Measurements from ENCODE around the gene XBP1. TPM values are rescaled to one million over a fixed set of nuclear protein-coding genes. Genes with fewer than 3 reads are reported as not detected.

Gene XBP1
- total and polyA plus RNA-seq, 2 of the 13 experiments (the other 11 are each of a cell fraction or from before 2014, with no cell fraction given) = 416 to 427 TPM

DNA sequence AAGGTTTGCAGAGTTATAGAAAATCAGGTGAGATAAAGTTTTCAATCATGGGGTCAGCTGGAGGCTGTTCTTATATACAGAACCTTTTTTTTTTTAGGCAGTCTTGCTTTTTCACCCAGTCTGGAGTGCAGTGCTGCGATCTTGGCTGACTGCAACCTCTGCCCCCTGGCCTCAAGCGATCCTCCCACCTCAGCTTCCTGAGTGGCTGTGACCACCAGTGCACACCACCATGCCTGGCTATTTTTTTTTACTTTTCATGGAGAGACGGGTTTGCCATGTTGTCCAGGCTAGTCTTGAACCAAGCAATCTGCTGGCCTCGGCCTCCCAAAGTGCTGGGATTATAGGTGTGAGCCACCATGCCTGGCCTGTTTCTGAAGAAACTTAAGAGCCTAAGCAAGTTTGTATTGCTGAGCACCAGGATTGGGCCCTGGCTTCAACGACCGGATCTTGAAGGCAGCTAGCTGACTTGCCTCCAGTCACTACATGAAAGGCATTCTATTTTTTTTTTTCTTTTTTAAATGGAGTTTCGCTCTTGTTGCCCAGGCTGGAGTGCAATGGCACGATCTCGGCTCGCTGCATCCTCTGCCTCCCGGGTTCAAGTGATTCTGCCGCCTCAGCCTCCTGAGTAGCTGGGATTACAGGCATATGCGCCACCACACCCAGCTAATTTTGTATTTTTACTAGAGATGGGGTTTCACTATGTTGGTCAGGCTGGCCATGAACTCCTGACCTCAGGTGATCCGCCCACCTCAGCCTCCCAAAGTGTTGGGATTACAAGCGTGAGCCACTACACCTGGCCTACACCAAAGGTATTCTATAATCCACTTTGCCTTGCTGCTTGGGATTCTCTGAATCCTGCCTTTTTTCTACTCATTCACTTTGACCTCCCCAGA is 7.6 kb downstream of the XBP1 start (continued):
- TF ChIP-seq, protein P1, sequence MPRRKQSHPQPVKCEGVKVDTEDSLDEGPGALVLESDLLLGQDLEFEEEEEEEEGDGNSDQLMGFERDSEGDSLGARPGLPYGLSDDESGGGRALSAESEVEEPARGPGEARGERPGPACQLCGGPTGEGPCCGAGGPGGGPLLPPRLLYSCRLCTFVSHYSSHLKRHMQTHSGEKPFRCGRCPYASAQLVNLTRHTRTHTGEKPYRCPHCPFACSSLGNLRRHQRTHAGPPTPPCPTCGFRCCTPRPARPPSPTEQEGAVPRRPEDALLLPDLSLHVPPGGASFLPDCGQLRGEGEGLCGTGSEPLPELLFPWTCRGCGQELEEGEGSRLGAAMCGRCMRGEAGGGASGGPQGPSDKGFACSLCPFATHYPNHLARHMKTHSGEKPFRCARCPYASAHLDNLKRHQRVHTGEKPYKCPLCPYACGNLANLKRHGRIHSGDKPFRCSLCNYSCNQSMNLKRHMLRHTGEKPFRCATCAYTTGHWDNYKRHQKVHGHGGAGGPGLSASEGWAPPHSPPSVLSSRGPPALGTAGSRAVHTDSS (CRISPR knock-in tag; conservative IDR thresholded peaks at IDR 0.05) = no peak
- TF ChIP-seq, protein P2, sequence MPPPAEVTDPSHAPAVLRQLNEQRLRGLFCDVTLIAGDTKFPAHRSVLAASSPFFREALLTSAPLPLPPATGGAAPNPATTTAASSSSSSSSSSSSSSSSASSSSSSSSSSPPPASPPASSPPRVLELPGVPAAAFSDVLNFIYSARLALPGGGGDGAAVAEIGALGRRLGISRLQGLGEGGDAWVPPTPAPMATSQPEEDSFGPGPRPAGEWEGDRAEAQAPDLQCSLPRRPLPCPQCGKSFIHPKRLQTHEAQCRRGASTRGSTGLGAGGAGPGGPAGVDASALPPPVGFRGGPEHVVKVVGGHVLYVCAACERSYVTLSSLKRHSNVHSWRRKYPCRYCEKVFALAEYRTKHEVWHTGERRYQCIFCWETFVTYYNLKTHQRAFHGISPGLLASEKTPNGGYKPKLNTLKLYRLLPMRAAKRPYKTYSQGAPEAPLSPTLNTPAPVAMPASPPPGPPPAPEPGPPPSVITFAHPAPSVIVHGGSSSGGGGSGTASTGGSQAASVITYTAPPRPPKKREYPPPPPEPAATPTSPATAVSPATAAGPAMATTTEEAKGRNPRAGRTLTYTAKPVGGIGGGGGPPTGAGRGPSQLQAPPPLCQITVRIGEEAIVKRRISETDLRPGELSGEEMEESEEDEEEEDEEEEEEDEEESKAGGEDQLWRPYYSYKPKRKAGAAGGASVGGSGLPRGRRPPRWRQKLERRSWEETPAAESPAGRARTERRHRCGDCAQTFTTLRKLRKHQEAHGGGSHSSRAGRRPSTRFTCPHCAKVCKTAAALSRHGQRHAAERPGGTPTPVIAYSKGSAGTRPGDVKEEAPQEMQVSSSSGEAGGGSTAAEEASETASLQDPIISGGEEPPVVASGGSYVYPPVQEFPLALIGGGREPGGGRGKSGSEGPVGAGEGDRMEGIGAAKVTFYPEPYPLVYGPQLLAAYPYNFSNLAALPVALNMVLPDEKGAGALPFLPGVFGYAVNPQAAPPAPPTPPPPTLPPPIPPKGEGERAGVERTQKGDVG (CRISPR knock-in tag; IDR thresholded peaks at IDR 0.05; ENCODE audit: borderline replicate concordance) = 0 out of 2 replicates have a peak, but pooled peaks have one; percentile 14
- no peak for TF ChIP-seq ARNT (IDR thresholded peaks at IDR 0.05)
- TF ChIP-seq, protein P3, sequence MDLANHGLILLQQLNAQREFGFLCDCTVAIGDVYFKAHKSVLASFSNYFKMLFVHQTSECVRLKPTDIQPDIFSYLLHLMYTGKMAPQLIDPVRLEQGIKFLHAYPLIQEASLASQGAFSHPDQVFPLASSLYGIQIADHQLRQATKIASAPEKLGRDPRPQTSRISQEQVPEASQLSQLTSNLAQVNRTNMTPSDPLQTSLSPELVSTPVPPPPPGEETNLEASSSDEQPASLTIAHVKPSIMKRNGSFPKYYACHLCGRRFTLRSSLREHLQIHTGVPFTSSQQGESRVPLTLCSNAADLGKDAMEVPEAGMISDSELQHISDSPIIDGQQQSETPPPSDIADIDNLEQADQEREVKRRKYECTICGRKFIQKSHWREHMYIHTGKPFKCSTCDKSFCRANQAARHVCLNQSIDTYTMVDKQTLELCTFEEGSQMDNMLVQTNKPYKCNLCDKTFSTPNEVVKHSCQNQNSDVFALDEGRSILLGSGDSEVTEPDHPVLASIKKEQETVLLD (CRISPR knock-in tag; IDR thresholded peaks at IDR 0.05; ENCODE audit: low read depth) = no peak
- TF ChIP-seq, protein P4, sequence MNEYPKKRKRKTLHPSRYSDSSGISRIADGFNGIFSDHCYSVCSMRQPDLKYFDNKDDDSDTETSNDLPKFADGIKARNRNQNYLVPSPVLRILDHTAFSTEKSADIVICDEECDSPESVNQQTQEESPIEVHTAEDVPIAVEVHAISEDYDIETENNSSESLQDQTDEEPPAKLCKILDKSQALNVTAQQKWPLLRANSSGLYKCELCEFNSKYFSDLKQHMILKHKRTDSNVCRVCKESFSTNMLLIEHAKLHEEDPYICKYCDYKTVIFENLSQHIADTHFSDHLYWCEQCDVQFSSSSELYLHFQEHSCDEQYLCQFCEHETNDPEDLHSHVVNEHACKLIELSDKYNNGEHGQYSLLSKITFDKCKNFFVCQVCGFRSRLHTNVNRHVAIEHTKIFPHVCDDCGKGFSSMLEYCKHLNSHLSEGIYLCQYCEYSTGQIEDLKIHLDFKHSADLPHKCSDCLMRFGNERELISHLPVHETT (CRISPR knock-in tag; conservative IDR thresholded peaks at IDR 0.05) = no peak
- no peak for TF ChIP-seq FOSL1 (CRISPR knock-in tag; IDR thresholded peaks at IDR 0.05; ENCODE audit: borderline replicate concordance)
- TF ChIP-seq AGO2 (optimal IDR thresholded peaks at IDR 0.05; ENCODE audit: low read depth, low read length) = peak; percentile 78
- TF ChIP-seq MEF2D (CRISPR knock-in tag; IDR thresholded peaks at IDR 0.05) = no peak
- no peak for TF ChIP-seq DMAP1 (CRISPR knock-in tag; IDR thresholded peaks at IDR 0.05)
- peak; percentile 33; the same call in 1 of the 2 replicates for TF ChIP-seq BORCS8-MEF2B (CRISPR knock-in tag; IDR thresholded peaks at IDR 0.05)
- no peak for TF ChIP-seq ZNF235 (CRISPR knock-in tag; IDR thresholded peaks at IDR 0.05; ENCODE audit: borderline replicate concordance)
- TF ChIP-seq KAT8 (CRISPR knock-in tag; IDR thresholded peaks at IDR 0.05) = no peak
- TF ChIP-seq MAZ (IDR thresholded peaks at IDR 0.05; ENCODE audit: borderline replicate concordance, low read depth, low read length) = no peak
- 0 out of 2 replicates have a peak, but pooled peaks have one; percentile 45 for TF ChIP-seq MAZ (CRISPR knock-in tag; IDR thresholded peaks at IDR 0.05; ENCODE audit: low read depth)
- TF ChIP-seq PAX8 (CRISPR knock-in tag; IDR thresholded peaks at IDR 0.05; ENCODE audit: borderline replicate concordance) = no peak
- no peak; the same call in 1 of the 2 replicates for TF ChIP-seq PITX1 (CRISPR knock-in tag; IDR thresholded peaks at IDR 0.05)
- TF ChIP-seq KDM2A (CRISPR knock-in tag; IDR thresholded peaks at IDR 0.05; ENCODE audit: borderline replicate concordance, low read depth) = no peak; the same call in 1 of the 2 replicates
- TF ChIP-seq ZNF253 (CRISPR knock-in tag; IDR thresholded peaks at IDR 0.05; ENCODE audit: borderline replicate concordance) = no peak

Data from HepG2 (cell line).